Measurements from ENCODE around the gene MND1. TPM values are rescaled to one million over a fixed set of nuclear protein-coding genes. Genes with fewer than 3 reads are reported as not detected.
A peak's percentile ranks its signal among the peaks of the same experiment; 100 is the strongest.

MND1 gene
- total RNA-seq, 4 donors from 2014 or later, result 2.3 to 4.2 (median 3.8) TPM

- no peaks in the 10 kb centered on the region for H3K4me1 ChIP-seq
- DNase-seq, result no peak
- no peaks in the 10 kb centered on the region for H3K9me3 ChIP-seq
- H3K27me3 ChIP-seq, result no peaks in the 10 kb centered on the region
- no peak for TF ChIP-seq POLR2A (IDR thresholded peaks at IDR 0.05)
- TF ChIP-seq CTCF (IDR thresholded peaks at IDR 0.05), result no peak
- H3K36me3 ChIP-seq, result peaks cover 0 to 6% (median 0%) of the 10 kb centered on the region in 3 donors
- WGBS, 2 donors, result 90 to 95% methylated on average over 1 of the region's 1 CpG
- intact Hi-C loops (cut with DNase I), result no loop called here
- no peak overlapping the region for H3K27ac ChIP-seq
- H3K4me3 ChIP-seq, result no peak overlapping the region
Measured at GRCh38 chr4:153310793-153311192, 33.7 kb upstream of the MND1 start.

GRCh38 chr4:153314915-153315314, 29.6 kb upstream of the MND1 start:
- WGBS, 2 donors, result 75 to 94% methylated on average over 1 of the region's 1 CpG
- Histone ChIP-seq H3K4me3 (no peak overlapping the region), H3K9me3 (no peaks in the 10 kb centered on the region), H3K27ac (no peak overlapping the region), H3K4me1 (no peaks in the 10 kb centered on the region), H3K27me3 (no peaks in the 10 kb centered on the region), H3K36me3 (peaks cover 0 to 12% (median 0%) of the 10 kb centered on the region in 3 donors)
- intact Hi-C loops (cut with DNase I), result loop anchor here (5.0 kb wide), 1 partner anchor 173 kb away; no protein-coding TSS in a partner anchor
- DNase-seq, result no peak
- no peak for TF ChIP-seq POLR2A (IDR thresholded peaks at IDR 0.05)
- TF ChIP-seq CTCF (IDR thresholded peaks at IDR 0.05), result no peak

DNA sequence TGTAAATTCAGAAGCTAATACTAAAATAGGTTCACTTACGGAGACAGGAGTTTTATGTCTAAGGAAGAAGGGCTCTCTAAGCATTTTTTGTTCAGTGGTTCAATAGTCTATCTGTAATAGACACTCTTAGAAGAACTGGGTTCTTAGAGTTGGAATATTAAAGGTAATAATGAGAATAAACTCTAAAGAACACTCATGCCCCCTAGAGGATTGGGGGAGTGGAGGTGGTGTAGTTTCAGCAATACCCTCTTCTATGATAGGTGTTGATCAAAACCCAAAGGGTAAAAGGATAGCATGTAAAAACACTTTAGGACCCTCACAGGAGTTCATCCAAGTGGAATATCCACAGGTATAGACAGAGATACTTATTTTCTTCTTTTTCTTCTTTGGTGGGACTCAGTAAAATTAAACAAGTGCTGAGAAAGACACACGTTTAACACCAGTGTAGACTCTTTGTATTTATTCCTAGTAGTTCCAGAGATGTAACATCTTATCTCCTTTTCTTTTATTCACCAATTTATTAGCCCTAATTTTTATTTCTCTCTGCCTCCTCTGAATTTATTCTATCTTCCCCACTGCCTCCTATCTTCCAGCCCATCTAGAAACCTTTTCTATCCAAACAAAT, 25.7 kb upstream of the MND1 start:
- Histone ChIP-seq H3K9me3 (no peaks in the 10 kb centered on the region), H3K4me1 (no peaks in the 10 kb centered on the region), H3K27me3 (no peaks in the 10 kb centered on the region), H3K27ac (no peak overlapping the region), H3K36me3 (peaks cover 0 to 45% (median 0%) of the 10 kb centered on the region in 3 donors), H3K4me3 (no peak overlapping the region)
- intact Hi-C loops (cut with DNase I), result loop anchor here (5.0 kb wide), 1 partner anchor 177 kb away; no protein-coding TSS in a partner anchor
- DNase-seq, result no peak
- TF ChIP-seq POLR2A (IDR thresholded peaks at IDR 0.05) (no peak), CTCF (IDR thresholded peaks at IDR 0.05) (peak; percentile 28 to 77 (median 63))
- 63 to 71% methylated on average over 2 of the region's 2 CpGs for WGBS, 2 donors

DNA sequence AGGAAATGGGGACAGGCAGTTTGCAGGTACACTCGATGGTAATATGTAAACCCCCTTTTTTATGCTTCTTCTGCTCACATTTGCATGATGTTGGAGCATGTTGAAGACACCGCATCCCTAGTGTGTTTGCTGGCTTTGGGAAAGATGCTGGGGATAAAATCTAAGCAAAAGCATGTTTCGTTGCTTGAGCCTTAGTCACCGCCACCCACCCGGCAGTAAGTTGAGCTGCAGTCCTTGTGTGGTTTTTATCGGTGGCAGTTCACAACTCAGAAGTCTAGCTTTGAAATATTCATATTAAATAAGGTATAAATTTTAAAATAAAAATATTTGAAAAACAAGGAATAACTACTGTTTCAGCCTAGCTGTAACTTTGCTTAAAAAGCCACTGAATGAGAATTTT, 21.7 kb upstream of the MND1 start:
- no peak for DNase-seq
- Histone ChIP-seq H3K27me3 (no peaks in the 10 kb centered on the region), H3K9me3 (no peaks in the 10 kb centered on the region), H3K4me3 (no peak overlapping the region), H3K36me3 (peaks cover 0 to 42% (median 0%) of the 10 kb centered on the region in 3 donors), H3K27ac (no peak overlapping the region), H3K4me1 (peaks cover 0 to 21% (median 0%) of the 10 kb centered on the region in 3 donors)
- 77% methylated on average over 6 of the region's 6 CpGs for WGBS, 2 donors
- no peak for TF ChIP-seq POLR2A (IDR thresholded peaks at IDR 0.05)
- no peak for TF ChIP-seq CTCF (IDR thresholded peaks at IDR 0.05)
- intact Hi-C loops (cut with DNase I), result no loop called here

DNA sequence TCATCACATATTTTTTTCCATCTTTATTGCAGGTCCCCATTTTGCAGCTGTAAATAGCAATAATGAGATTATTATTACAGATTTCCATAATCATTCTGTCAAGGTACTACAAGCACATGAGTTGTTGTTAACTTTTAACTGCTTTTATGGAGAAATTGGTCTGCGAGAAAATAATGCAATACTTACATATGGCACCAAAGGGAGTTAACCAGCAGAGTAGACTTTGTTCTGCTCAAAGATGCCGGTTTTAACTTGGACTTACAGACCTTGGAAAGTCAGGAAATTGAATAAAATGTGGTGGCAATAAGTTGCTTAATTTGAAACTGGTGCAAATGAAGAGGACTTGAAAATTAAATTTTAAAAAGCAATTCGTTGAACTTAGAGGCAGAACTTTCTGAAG, 20.4 kb upstream of the MND1 start:
- Histone ChIP-seq H3K9me3 (no peaks in the 10 kb centered on the region), H3K4me3 (no peak overlapping the region), H3K27me3 (no peaks in the 10 kb centered on the region), H3K4me1 (peaks cover 0 to 21% (median 0%) of the 10 kb centered on the region in 3 donors), H3K27ac (no peak overlapping the region), H3K36me3 (peaks cover 0 to 43% (median 0%) of the 10 kb centered on the region in 3 donors)
- DNase-seq, result no peak
- TF ChIP-seq CTCF (IDR thresholded peaks at IDR 0.05), result no peak
- no peak for TF ChIP-seq POLR2A (IDR thresholded peaks at IDR 0.05)
- intact Hi-C loops (cut with DNase I), result no loop called here
- WGBS, 2 donors, result 83 to 88% methylated on average over 3 of the region's 3 CpGs

Measured in esophagus squamous epithelium (tissue), 5 donors.